Tongue (tissue), 2 donors: ENCODE measurements around the gene ERC1. TPM values are rescaled to one million over a fixed set of nuclear protein-coding genes. Genes with fewer than 3 reads are reported as not detected.
A peak's percentile ranks its signal among the peaks of the same experiment; 100 is the strongest.
"Not testable (repeated sequence)": the region's sequence is repeated elsewhere in the genome, so short reads cannot be mapped to it uniquely, and the experiment has no call there.

Source experiments
- DNase-seq: peaks from one replicate; pipeline ENCODE4 v3.0.0-alpha.2; 2015
- total RNA-seq: library from RNA; depleted of rRNA; stranded (reverse); fragments of >200 nt; gene quantifications from one replicate; pipeline ENCODE4 v1.2.3, GENCODE V29; 2014

Gene ERC1
- total RNA-seq, 1 donor from 2014 or later, result 95.7 TPM

DNA sequence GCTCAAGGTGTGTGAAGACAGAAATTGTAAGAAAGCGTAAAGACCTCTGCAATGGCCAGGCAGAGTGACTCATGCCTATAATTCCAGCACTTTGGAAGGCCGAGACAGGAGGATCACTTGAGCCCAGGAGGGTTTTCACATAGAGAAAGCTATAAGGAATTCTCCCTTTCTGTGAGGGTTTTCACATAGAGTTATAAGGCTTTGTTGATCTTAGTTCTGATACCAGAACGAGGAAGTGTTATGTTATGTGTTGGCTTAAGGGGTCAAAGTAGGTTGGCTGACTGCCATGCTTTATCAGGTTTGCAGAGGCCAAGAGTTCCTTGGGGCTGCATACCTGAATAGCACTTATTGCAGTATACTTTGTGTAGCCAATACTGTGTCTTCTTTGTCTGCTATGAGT is 139.1 kb downstream of the ERC1 start:
- DNase-seq, result no peak

- DNase-seq, result no peak
These were observed 139.5 kb downstream of the ERC1 start for GRCh38 chr12:1130571-1130970.

DNA sequence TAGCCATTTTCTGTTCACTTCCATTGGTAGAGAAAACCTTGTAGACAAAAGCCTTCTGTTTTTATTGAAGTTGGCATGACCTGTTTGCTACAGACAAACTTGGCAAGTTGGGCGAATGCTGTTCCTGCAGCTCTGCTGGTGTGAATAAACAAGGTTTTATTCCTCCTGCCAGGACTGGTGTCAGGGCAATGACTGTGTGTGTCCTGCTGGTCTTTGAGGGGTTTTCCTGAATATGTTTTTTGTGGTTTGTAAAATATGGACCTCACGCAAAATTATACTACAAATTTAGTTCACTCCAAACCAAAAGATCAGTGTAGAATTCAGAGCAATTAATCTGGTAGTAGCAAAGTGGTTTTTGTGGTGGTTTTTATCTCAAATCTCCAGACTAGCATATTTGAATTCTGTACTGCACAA is 140.8 kb downstream of the ERC1 start:
- DNase-seq, result no peak

DNA sequence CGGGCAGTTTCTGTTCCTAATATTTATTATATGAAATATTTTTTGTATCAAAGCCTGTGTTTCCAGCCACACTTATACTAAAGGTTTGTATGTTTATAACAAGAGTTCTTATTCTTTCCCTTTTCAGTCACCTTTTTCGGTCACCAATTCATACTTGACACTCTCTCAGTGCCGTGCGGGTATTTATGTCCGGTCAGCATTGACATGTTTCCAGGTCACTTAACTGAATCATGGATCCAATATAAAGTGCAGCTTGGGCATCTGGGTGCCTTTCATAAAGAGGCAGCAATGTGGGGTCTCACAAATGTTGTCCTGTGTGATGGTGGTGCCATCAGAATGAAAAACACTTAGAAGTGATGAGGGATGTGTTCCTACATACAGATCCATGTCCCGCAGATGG is 141.3 kb downstream of the ERC1 start:
- DNase-seq, result no peak

- no peak for DNase-seq
These were observed 147.7 kb downstream of the ERC1 start for GRCh38 chr12:1138691-1139090.

GRCh38 chr12:1146758-1147157 is 155.7 kb downstream of the ERC1 start:
- DNase-seq, result not testable (repeated sequence)

DNA sequence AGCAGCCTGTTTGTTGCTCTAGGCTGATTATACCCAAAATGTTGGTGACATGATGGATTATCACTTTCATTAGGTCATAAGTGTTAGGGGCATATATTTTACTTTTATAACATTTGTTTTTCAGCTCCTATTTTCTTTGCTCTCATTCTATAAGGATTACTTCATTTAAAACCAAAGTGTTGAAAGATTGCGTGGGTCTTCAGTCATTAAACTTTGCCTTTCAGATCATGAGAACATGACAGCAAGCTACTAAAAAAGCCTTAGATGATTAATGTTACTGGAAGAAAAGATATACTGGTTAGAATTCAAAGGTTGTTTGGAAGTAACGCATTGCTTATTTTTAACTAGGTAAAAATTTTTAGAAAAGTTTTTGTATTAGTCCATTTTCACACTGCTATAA is 156.8 kb downstream of the ERC1 start:
- no peak for DNase-seq

GRCh38 chr12:1157046-1157445 is 166.0 kb downstream of the ERC1 start:
- DNase-seq, result no peak

DNA sequence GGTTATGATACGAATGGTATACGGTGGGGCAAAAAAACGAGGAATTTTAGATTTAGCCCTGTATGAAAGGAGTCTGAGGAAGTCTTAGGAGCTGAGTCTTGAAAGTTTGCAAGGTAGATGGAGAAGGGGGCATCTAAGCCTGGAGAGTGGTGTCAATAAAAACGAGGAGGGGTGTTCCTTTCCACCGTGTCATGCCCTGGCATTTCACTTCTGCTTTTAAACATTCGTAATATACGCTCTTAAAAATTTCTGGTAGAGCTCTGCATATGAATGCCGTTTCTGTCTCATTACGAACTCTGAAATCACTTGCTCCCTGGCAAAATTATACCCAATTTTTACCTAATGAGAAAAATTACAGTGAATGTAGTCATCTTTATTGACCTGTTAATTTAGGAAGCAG is 170.2 kb downstream of the ERC1 start:
- DNase-seq, result no peak

DNA sequence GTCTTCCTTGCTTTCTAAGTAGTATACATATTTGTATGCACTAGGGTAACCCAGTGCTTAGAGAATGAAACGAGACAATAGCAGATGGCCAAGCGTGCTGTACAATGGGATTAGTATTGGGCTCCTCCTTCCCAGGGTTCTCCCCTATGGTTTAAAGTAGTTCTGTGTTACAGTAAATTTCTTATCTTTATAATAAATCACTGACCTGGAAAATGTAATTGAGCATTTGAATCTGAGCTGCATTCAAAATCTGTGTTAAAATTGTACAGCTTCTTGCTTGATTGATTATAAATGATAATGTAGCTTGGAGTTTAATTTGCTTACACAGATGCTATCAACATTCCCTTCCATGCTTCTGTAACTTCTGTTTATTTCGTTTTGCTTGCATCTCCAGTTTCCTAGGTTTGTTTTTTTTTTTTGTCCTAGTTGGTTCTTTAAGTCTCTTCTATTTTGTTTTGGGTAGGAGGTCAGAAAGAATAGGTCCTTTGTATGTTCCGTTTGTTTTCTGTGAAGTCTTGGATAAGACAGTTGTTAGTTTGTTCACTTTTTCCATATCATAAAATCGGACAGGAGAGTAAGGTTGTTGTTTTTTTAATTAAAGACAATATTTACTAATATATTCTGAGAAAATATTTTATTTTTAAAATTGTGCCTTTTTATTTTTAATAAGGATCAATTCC is 171.2 kb downstream of the ERC1 start:
- DNase-seq, result no peak

GRCh38 chr12:1167784-1168183 is 176.8 kb downstream of the ERC1 start:
- DNase-seq, result no peak

- no peak for DNase-seq
These were observed 179.4 kb downstream of the ERC1 start for GRCh38 chr12:1170411-1170810.

GRCh38 chr12:1171657-1172408 is 180.8 kb downstream of the ERC1 start:
- peak; percentile 74 for DNase-seq

DNA sequence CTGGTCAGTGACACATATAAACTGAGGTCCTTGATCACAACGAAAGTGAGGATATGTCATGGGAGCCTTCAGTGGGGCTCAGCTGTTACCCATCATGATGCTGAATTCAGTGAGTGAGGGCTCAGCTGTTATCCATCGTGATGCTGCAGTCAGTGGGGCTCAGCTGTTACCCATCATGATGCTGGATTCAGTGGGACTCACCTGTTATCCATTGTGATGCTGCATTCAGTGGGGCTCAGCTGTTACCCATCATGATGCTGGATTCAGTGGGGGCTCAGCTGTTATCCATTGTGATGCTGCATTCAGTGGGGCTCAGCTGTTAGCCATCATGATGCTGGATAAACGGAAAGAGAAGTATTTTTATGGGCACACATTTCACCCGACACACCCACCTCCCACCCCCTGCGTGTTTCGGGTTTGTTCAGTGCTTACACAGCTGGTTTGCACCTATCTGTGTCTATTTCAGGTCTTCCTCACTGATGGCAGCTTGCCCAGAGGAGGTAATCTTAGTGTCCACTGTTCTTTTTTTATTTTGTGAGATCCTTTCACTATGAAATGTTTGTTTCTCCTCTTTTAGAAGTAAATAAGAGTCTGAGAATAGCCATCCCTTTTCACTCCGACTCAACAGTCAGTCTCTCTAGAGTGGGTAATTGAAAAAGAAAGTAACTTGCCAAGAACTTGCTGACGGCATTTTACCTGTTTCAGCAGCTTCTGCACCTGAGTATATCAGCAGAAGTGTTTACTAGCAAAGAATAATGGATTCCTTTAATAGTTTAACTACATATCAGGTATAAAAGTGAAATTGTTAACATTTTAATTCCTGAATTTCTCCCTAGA is 183.0 kb downstream of the ERC1 start:
- peak; percentile 80 for DNase-seq

GRCh38 chr12:1174659-1175058 is 183.6 kb downstream of the ERC1 start:
- DNase-seq, result no peak

DNA sequence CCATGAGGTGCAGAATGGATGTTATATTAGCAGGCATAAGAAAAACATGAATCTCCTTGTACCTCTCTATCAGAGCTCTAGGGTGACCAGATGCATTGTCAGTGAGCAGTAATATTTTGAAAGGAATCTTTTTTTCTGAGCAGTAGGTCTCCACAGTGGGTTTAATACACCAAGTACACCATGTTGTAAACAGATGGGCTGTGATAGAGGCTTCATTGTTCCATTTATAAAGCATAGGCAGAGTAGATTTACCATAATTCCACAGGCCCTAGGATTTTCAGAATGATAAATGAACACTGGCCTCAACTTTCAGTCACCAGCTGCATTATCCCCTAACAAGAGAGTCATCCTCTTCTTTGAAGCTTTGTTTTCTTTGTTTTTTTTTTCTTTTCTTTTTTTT is 185.2 kb downstream of the ERC1 start:
- DNase-seq, result peak; percentile 12

- no peak for DNase-seq
These were observed 188.1 kb downstream of the ERC1 start for GRCh38 chr12:1179128-1179527.

DNA sequence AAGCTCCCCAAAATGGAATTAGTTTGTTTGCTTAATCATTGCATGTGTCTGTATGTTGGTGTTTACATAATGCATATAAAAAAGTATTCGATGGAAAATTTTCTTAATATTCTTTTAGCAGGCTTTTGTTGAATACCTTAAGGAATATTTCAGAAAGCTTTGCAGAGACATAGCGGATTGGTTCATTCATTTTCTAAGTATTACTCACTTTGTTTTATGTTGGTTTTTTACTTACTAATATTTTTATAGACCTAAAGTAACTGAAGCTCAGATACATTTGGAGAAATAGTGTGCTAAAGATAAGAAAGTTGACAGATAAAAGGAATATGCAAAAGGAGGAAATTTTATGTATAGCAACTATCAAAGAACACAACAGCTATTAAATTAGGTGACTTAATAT is 191.0 kb downstream of the ERC1 start:
- no peak for DNase-seq

DNA sequence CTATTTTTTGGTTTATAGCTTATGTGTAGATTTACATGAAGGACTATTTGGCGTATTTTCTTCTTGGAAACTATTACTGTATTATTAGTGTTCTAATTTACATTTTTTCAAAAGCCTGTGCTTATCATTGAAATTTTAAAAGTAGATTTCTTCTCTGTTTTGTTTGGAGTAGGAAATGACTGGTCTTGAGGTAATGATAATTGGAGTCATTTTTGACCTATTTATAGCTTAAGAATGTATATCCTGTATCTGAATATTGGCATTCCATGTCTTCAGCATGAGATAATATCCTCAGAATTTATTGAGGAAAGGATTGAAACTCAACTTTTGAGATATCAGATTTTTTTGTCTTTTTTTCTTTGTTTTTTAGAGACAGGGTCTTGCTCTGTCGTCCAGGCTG is 193.4 kb downstream of the ERC1 start:
- DNase-seq, result no peak

- no peak for DNase-seq
These were observed 194.6 kb downstream of the ERC1 start for GRCh38 chr12:1185460-1186182.

DNA sequence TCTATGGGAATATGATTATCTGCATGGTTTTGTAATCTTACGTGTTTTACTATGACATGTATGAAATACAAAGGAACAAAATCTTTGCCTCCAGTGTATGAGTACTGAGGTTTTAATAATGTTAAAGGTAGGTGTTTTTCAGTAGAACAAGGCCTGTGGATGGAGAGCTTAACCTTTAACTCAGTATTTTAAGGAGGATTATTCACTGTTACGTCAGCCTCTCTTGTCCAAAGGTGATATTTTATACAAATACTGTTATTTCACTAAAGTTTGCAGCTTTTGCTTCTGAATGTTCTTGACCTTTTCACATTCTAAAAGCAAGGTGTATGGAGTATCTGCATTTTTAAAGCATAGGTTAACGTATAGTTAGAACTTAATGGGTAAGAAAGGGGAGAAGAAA is 195.3 kb downstream of the ERC1 start:
- DNase-seq, result no peak

DNA sequence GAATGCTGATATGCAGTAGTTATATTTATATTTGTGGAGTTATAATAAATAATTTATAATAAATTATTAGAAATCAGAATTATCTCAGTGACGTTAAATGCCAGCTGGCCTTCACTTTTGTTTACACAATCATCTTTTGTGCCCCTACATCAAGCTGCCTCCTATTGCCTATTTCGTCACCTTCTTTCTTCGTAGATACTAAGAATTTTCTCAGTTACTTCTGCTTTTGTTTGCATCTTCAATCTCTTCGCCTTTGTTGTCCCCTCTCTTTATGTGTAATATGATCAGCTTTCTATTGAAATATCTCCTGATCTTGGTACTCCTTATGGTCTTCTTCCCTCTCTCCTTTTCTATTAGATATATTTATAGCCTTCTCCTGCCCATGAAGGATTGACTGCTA is 197.0 kb downstream of the ERC1 start:
- DNase-seq, result no peak
